GM19099 (cell line): ENCODE data around the gene PRKCB.

Experiments
- POLR2A ChIP-seq: IDR thresholded peaks from 3 replicates; pipeline ENCODE4 v1.6.1; 2011; ENCODE audit warnings: low read depth; ENCODE audit not compliant: insufficient read length; ENCODE audit errors: extremely low read depth

Gene PRKCB

GRCh38 chr16:23974223-23974622, 138.4 kb downstream of the PRKCB start:
- TF ChIP-seq POLR2A, result no peak

- no peak for TF ChIP-seq POLR2A
Measured at GRCh38 chr16:23975293-23975692, 139.5 kb downstream of the PRKCB start.

GRCh38 chr16:23976091-23976490, 140.3 kb downstream of the PRKCB start:
- no peak for TF ChIP-seq POLR2A

GRCh38 chr16:23976524-23976923, 140.7 kb downstream of the PRKCB start:
- no peak for TF ChIP-seq POLR2A

- no peak for TF ChIP-seq POLR2A
Measured at GRCh38 chr16:23979441-23979840, 143.7 kb downstream of the PRKCB start.

- no peak for TF ChIP-seq POLR2A
Measured at GRCh38 chr16:23979982-23980381, 144.2 kb downstream of the PRKCB start.

- no peak for TF ChIP-seq POLR2A
Measured at GRCh38 chr16:23981429-23982399, 145.9 kb downstream of the PRKCB start.

- TF ChIP-seq POLR2A, result no peak
Measured at GRCh38 chr16:23986455-23986854, 150.7 kb downstream of the PRKCB start.

GRCh38 chr16:23987443-23987842, 151.7 kb downstream of the PRKCB start:
- TF ChIP-seq POLR2A, result no peak

- no peak for TF ChIP-seq POLR2A
Measured at GRCh38 chr16:23990507-23990906, 154.7 kb downstream of the PRKCB start.

GRCh38 chr16:23991066-23991465, 155.3 kb downstream of the PRKCB start:
- no peak for TF ChIP-seq POLR2A

GRCh38 chr16:23994615-23995014, 158.8 kb downstream of the PRKCB start:
- TF ChIP-seq POLR2A, result no peak

- no peak for TF ChIP-seq POLR2A
Measured at GRCh38 chr16:23996258-23996955, 160.6 kb downstream of the PRKCB start.

- no peak for TF ChIP-seq POLR2A
Measured at GRCh38 chr16:23998771-23999170, 163.0 kb downstream of the PRKCB start.

GRCh38 chr16:23999663-24000062, 163.9 kb downstream of the PRKCB start:
- TF ChIP-seq POLR2A, result no peak

GRCh38 chr16:24001710-24002109, 165.9 kb downstream of the PRKCB start:
- no peak for TF ChIP-seq POLR2A
